Measurements from ENCODE around the gene S1PR3. TPM values are rescaled to one million over a fixed set of nuclear protein-coding genes. Genes with fewer than 3 reads are reported as not detected.

Gene S1PR3
- total RNA-seq, 1 donor: 3.3 TPM

DNA sequence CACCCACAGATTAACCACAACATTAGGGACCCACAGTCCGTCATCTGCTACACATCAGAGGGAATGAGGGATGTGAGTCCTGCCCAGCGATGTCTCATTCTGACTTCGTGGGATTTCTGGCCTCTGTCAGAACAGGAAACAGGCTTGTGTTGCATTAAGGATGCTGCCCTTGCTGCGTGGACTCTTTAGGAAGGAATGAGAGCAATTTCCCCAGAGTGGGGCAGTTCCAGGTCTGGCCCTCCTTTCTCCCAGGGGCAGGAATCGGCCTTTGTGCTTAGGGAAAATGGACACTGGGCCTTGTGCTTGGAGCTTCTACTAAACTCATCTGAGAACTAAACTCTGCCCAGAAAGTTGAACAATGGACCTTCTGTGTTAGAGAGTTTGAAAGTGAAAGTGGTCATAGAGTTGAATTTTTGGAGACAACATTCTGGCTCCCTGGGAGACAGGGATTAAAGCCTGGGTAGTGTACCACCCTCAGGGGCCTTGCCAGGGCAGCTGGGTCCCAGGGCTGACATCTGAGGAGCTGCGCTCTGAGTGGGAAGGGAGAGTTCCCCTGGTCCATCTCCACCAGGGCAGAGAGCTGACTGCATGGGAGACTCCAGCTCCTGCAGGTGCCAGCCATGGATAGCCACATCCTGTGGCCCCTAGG, 37.8 kb upstream of the S1PR3 start:
- Histone ChIP-seq H3K4me2 (ENCODE audit: insufficient read depth, low read length) (peak overlapping the region; percentile 84), H3K27ac (ENCODE audit: low read depth, low read length) (peak overlapping the region; percentile 85), H2AFZ (ENCODE audit: low read length) (peak overlapping the region; percentile 93), H3K9me3 (ENCODE audit: low read depth, low read length) (no peaks in the 10 kb centered on the region), H3K4me3 (ENCODE audit: insufficient read depth, low read length) (peak overlapping the region; percentile 56), H3K79me2 (ENCODE audit: insufficient read depth, low read length) (no peaks in the 10 kb centered on the region), H3K4me1 (ENCODE audit: insufficient read depth, low read length) (peaks cover 36% of the 10 kb centered on the region), H3K27me3 (ENCODE audit: insufficient read depth, low read length) (peaks cover 20% of the 10 kb centered on the region), H3K36me3 (ENCODE audit: insufficient read depth, low read length) (no peaks in the 10 kb centered on the region), H4K20me1 (ENCODE audit: insufficient read depth, low read length) (peaks cover 4% of the 10 kb centered on the region)
- TF ChIP-seq, protein P1, sequence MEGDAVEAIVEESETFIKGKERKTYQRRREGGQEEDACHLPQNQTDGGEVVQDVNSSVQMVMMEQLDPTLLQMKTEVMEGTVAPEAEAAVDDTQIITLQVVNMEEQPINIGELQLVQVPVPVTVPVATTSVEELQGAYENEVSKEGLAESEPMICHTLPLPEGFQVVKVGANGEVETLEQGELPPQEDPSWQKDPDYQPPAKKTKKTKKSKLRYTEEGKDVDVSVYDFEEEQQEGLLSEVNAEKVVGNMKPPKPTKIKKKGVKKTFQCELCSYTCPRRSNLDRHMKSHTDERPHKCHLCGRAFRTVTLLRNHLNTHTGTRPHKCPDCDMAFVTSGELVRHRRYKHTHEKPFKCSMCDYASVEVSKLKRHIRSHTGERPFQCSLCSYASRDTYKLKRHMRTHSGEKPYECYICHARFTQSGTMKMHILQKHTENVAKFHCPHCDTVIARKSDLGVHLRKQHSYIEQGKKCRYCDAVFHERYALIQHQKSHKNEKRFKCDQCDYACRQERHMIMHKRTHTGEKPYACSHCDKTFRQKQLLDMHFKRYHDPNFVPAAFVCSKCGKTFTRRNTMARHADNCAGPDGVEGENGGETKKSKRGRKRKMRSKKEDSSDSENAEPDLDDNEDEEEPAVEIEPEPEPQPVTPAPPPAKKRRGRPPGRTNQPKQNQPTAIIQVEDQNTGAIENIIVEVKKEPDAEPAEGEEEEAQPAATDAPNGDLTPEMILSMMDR (IDR thresholded peaks at IDR 0.05; ENCODE audit: extremely low read depth, low read depth, low read length): no peak
- DNase-seq (ENCODE audit: insufficient read length, low spot score, missing footprints): peak; percentile 89

DNA sequence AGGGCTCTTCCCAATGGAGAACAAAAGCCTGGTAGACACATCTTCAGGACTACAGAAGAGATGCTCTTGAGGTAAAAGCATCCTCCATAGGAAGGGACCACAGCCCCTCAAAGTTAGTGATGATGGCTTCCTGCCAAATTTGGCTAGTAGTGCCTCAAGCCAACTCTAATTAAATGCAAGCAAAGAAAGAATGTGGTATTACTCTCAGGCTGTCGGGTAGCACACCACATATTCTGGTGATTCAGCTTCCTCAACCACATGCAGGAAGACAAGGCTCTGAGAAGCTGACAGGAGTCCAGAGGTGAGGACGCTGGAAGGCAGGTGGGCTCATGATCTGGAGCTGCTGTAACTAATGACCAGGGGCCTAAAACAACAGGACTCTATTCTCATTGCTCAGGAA, 37.2 kb upstream of the S1PR3 start:
- Histone ChIP-seq H3K36me3 (ENCODE audit: insufficient read depth, low read length) (no peaks in the 10 kb centered on the region), H4K20me1 (ENCODE audit: insufficient read depth, low read length) (peaks cover 4% of the 10 kb centered on the region), H3K4me2 (ENCODE audit: insufficient read depth, low read length) (peak overlapping the region; percentile 84), H3K4me3 (ENCODE audit: insufficient read depth, low read length) (peak overlapping the region; percentile 56), H3K27me3 (ENCODE audit: insufficient read depth, low read length) (peaks cover 20% of the 10 kb centered on the region), H3K79me2 (ENCODE audit: insufficient read depth, low read length) (no peaks in the 10 kb centered on the region), H3K9me3 (ENCODE audit: low read depth, low read length) (no peaks in the 10 kb centered on the region), H3K27ac (ENCODE audit: low read depth, low read length) (peak overlapping the region; percentile 85), H2AFZ (ENCODE audit: low read length) (no peak overlapping the region), H3K4me1 (ENCODE audit: insufficient read depth, low read length) (peaks cover 36% of the 10 kb centered on the region)
- no peak for DNase-seq (ENCODE audit: insufficient read length, low spot score, missing footprints)
- TF ChIP-seq, protein P1 (IDR thresholded peaks at IDR 0.05; ENCODE audit: extremely low read depth, low read depth, low read length): no peak

DNA sequence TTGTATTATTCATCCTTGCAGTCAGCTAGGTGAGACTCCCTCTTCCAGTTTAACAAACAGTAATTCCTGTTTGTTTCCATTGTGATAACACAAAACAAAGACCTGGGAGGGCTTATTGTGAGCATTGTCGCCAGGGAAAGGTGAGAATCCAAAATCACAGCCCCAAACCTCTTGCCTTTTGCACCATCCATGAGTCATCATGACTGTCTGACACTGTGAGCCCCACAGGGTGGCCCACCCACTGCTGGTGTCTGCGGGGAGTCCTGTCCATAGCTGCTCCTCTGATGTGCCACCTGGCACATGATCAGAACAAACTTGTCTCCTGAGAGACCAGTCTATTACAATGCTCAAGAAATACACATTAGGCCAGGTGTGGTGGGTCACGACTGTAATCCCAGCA, 33.7 kb upstream of the S1PR3 start:
- TF ChIP-seq, protein P1 (IDR thresholded peaks at IDR 0.05; ENCODE audit: extremely low read depth, low read depth, low read length): no peak
- H3K79me2 ChIP-seq (ENCODE audit: insufficient read depth, low read length): no peaks in the 10 kb centered on the region
- H3K27me3 ChIP-seq (ENCODE audit: insufficient read depth, low read length): peaks cover 38% of the 10 kb centered on the region
- no peak overlapping the region for H3K27ac ChIP-seq (ENCODE audit: low read depth, low read length)
- H4K20me1 ChIP-seq (ENCODE audit: insufficient read depth, low read length): no peaks in the 10 kb centered on the region
- no peak for DNase-seq (ENCODE audit: insufficient read length, low spot score, missing footprints)
- no peaks in the 10 kb centered on the region for H3K9me3 ChIP-seq (ENCODE audit: low read depth, low read length)
- H2AFZ ChIP-seq (ENCODE audit: low read length): no peak overlapping the region
- H3K36me3 ChIP-seq (ENCODE audit: insufficient read depth, low read length): no peaks in the 10 kb centered on the region
- no peak overlapping the region for H3K4me3 ChIP-seq (ENCODE audit: insufficient read depth, low read length)
- H3K4me2 ChIP-seq (ENCODE audit: insufficient read depth, low read length): no peak overlapping the region
- peaks cover 15% of the 10 kb centered on the region for H3K4me1 ChIP-seq (ENCODE audit: insufficient read depth, low read length)

DNA sequence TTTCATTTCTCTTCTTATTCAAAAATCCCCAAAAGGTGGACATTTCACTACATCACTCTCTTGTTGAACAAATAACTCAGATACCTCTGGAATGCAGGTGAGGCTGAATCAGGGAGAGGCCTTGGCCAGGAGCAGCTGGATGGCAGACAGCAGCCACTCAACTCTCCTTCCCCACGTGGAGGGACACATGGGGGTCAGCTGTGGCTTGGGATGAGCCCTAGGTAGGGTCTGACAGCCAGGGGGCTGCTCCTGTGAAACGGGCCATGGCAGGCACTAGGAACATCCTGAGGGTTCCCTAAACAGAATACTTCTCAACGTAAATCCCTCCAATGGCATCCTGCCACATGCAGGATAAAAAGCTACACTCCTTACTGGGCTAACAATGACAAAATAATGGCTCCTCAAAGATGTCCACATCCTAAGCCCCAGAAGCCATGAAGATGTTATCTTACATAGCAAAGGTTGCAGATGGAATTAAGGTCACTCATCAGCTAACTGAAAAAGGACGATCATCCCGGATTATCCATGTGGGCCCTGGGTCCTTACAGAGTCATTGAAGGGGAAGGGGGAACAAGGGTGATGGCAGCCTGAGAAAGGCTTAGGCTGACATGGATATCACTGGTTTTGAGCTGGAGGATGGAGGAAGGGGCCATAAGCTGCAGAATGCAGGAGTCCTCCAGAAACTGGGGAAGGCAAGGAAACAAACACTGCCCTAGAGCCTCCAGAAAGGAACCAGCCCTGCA, 31.4 kb upstream of the S1PR3 start:
- H3K27me3 ChIP-seq (ENCODE audit: insufficient read depth, low read length): peaks cover 42% of the 10 kb centered on the region
- H4K20me1 ChIP-seq (ENCODE audit: insufficient read depth, low read length): no peaks in the 10 kb centered on the region

More for the DNA sequence above, 31.4 kb upstream of the S1PR3 start:
- no peaks in the 10 kb centered on the region for H3K9me3 ChIP-seq (ENCODE audit: low read depth, low read length)
- TF ChIP-seq, protein P1 (IDR thresholded peaks at IDR 0.05; ENCODE audit: extremely low read depth, low read depth, low read length): no peak
- no peaks in the 10 kb centered on the region for H3K79me2 ChIP-seq (ENCODE audit: insufficient read depth, low read length)
- H3K4me2 ChIP-seq (ENCODE audit: insufficient read depth, low read length): no peak overlapping the region
- DNase-seq (ENCODE audit: insufficient read length, low spot score, missing footprints): no peak
- H2AFZ ChIP-seq (ENCODE audit: low read length): no peak overlapping the region
- no peaks in the 10 kb centered on the region for H3K4me1 ChIP-seq (ENCODE audit: insufficient read depth, low read length)
- no peaks in the 10 kb centered on the region for H3K36me3 ChIP-seq (ENCODE audit: insufficient read depth, low read length)
- H3K4me3 ChIP-seq (ENCODE audit: insufficient read depth, low read length): no peak overlapping the region
- H3K27ac ChIP-seq (ENCODE audit: low read depth, low read length): no peak overlapping the region
